NCI-H345 treated with DMSO at 0.1 percent for 48 hours (cell line): ENCODE measurements around the gene SESN1.

ENCODE experiments used
- DNase-seq: peaks from one replicate; lab custom pipeline; 2025; ENCODE audit not compliant: unreplicated experiment; lab: John Stamatoyannopoulos, UW

The SESN1 gene

GRCh38 chr6:109033655-109034054 is 61.0 kb downstream of the SESN1 start:
- DNase-seq, result no peak

GRCh38 chr6:109031416-109031815 is 63.2 kb downstream of the SESN1 start:
- no peak for DNase-seq

GRCh38 chr6:109029313-109029712 is 65.3 kb downstream of the SESN1 start:
- no peak for DNase-seq

- no peak for DNase-seq
Observed at GRCh38 chr6:109028439-109028838, 66.2 kb downstream of the SESN1 start.

- DNase-seq, result no peak
Observed at GRCh38 chr6:109027964-109028363, 66.7 kb downstream of the SESN1 start.

- DNase-seq, result no peak
Observed at GRCh38 chr6:109025639-109026038, 69.0 kb downstream of the SESN1 start.

GRCh38 chr6:109024784-109025183 is 69.9 kb downstream of the SESN1 start:
- DNase-seq, result no peak

GRCh38 chr6:109024368-109024767 is 70.3 kb downstream of the SESN1 start:
- no peak for DNase-seq

- DNase-seq, result no peak
Observed at GRCh38 chr6:109023356-109023925, 71.2 kb downstream of the SESN1 start.

- no peak for DNase-seq
Observed at GRCh38 chr6:109021870-109022269, 72.8 kb downstream of the SESN1 start.

GRCh38 chr6:109019911-109020310 is 74.7 kb downstream of the SESN1 start:
- no peak for DNase-seq

- DNase-seq, result no peak
Observed at GRCh38 chr6:109015176-109015575, 79.5 kb downstream of the SESN1 start.

GRCh38 chr6:109014606-109015005 is 80.0 kb downstream of the SESN1 start:
- no peak for DNase-seq

- DNase-seq, result no peak
Observed at GRCh38 chr6:109013656-109014305, 80.9 kb downstream of the SESN1 start.

- no peak for DNase-seq
Observed at GRCh38 chr6:109010705-109011102, 83.9 kb downstream of the SESN1 start.

GRCh38 chr6:109009962-109010704 is 84.5 kb downstream of the SESN1 start:
- DNase-seq, result no peak

- peak; percentile 73 for DNase-seq
Observed at GRCh38 chr6:109009236-109009961, 85.2 kb downstream of the SESN1 start.

- DNase-seq, result peak; percentile 53
Observed at GRCh38 chr6:109008537-109009235, 86.0 kb downstream of the SESN1 start.

GRCh38 chr6:109008054-109008453 is 86.6 kb downstream of the SESN1 start:
- no peak for DNase-seq

GRCh38 chr6:109007521-109007920 is 87.1 kb downstream of the SESN1 start:
- DNase-seq, result no peak

- DNase-seq, result no peak
Observed at GRCh38 chr6:109006818-109007217, 87.8 kb downstream of the SESN1 start.
